Activated CD4-positive, CD25-positive, alpha-beta regulatory T cell treated with anti-CD3 and anti-CD28 coated beads, Interleukin-2, amount 50 U/mL, for 72 hours (primary cell): Measurements from ENCODE around the gene GRK5.
A peak's percentile ranks its signal among the peaks of the same experiment; 100 is the strongest.
"Not testable (repeated sequence)": the region's sequence is repeated elsewhere in the genome, so short reads cannot be mapped to it uniquely, and the experiment has no call there.

Experiments
- DNase-seq: peaks from one replicate; pipeline ENCODE4 v3.0.0; 2021

The GRK5 gene

GRCh38 chr10:119207366-119207666, at the start of gene GRK5:
Gene GRK5 (plus strand): TSS chr10:119207571. CDS start chr10:119207918, 347 bp downstream.
- DNase-seq = peak; percentile 94

- no peak for DNase-seq
Measured at GRCh38 chr10:119159332-119159731, 48.0 kb upstream of the GRK5 start.

- DNase-seq = no peak
Measured at GRCh38 chr10:119161680-119162451, 45.5 kb upstream of the GRK5 start.

- DNase-seq = no peak
Measured at GRCh38 chr10:119162452-119163092, 44.8 kb upstream of the GRK5 start.

- peak; percentile 85 for DNase-seq
Measured at GRCh38 chr10:119165171-119166117, 41.9 kb upstream of the GRK5 start, which contains the start of gene SFXN4. Gene SFXN4 (minus strand): TSS chr10:119165714. CDS start chr10:119165647, 67 bp downstream.

GRCh38 chr10:119166118-119166500, 41.3 kb upstream of the GRK5 start:
- DNase-seq = no peak

GRCh38 chr10:119166564-119166963, 40.8 kb upstream of the GRK5 start:
- DNase-seq = no peak

- DNase-seq = no peak
Measured at GRCh38 chr10:119167041-119167440, 40.3 kb upstream of the GRK5 start.

GRCh38 chr10:119174109-119174508, 33.3 kb upstream of the GRK5 start:
- DNase-seq = no peak

- no peak for DNase-seq
Measured at GRCh38 chr10:119176166-119176565, 31.2 kb upstream of the GRK5 start.

GRCh38 chr10:119177708-119178371, 29.5 kb upstream of the GRK5 start:
- peak; percentile 44 for DNase-seq

GRCh38 chr10:119178372-119179119, 28.8 kb upstream of the GRK5 start, which contains the start of gene PRDX3:
Gene PRDX3 (minus strand): TSS chr10:119178812. CDS start chr10:119178790, 22 bp downstream.
- DNase-seq = peak; percentile 96

GRCh38 chr10:119180850-119181400, 26.4 kb upstream of the GRK5 start:
- DNase-seq = not testable (repeated sequence)

- DNase-seq = no peak
Measured at GRCh38 chr10:119183664-119184412, 23.5 kb upstream of the GRK5 start.

GRCh38 chr10:119189811-119190282, 17.5 kb upstream of the GRK5 start:
- DNase-seq = no peak

- no peak for DNase-seq
Measured at GRCh38 chr10:119190353-119190752, 17.0 kb upstream of the GRK5 start.

- DNase-seq = no peak
Measured at GRCh38 chr10:119190954-119191785, 16.2 kb upstream of the GRK5 start.

- no peak for DNase-seq
Measured at GRCh38 chr10:119191881-119192280, 15.5 kb upstream of the GRK5 start.

- DNase-seq = no peak
Measured at GRCh38 chr10:119197921-119198320, 9.4 kb upstream of the GRK5 start.

- no peak for DNase-seq
Measured at GRCh38 chr10:119198438-119198837, 8.9 kb upstream of the GRK5 start.
